ENCODE data around the gene NFASC. TPM values are rescaled to one million over a fixed set of nuclear protein-coding genes. Genes with fewer than 3 reads are reported as not detected.

The NFASC gene
- total RNA-seq (2021; ENCODE audit: unreplicated experiment) (16.9 TPM), Bru-seq, nascent RNA (percentile 51 among the genes with signal in this experiment), BruChase-seq, experiment 1, labeled RNA remaining after a 2-hour chase (percentile 47 among the genes with signal in this experiment), BruChase-seq, experiment 2, labeled RNA remaining after a 6-hour chase (percentile 48 among the genes with signal in this experiment)
- 14.6 TPM for polyA plus RNA-seq (2012; ENCODE audit: insufficient read length)
- long read RNA-seq, transcript NFASC-205 (16 exons, 2,462 nt): major isoform, 6 of 26 reads
- long read RNA-seq, partial matches to known transcripts: 6 of 26 reads
- long read RNA-seq, other reads (novel, unspliced or antisense): 14 of 26 reads

DNA sequence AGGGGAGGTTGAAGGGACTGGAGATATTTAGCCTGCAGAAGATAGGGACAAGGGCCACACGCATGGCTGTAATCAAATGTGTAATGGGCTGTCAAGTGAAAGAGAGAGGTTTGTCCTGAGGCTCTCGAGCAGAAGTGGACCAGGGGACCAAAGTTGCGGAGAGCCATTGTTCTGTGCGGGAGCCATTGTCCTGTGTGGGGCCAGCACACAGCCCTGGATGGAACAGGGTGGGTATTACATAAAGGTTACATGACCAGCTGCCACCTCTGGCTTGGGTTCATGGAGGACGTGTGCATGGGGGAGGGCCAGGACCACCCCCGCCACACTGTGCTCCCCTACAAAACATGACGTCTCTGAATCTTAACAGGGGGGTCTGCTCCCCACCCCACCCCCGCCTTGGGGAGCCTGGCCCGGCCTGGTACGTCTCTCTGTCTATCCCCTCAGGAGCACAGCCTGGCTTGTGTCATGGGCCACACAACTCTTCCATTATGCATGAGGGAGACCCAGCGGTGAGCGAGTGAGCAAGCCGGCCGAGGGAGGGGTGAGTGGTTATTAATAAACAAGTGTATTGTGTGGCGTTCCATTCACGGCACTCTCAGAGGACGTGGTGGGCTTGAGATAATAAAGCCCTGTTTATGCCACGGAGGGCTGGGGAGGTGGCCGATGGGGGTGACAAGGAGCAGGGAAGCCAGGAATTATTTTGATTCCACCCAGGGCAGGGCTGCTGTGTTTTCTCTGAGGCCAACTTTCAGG lies at the start of gene NFASC:
Gene NFASC, plus strand, starts transcription at position 703 of the 753 bp plus-strand sequence. CDS start 73,454 bp downstream, outside the sequence.
- H3K4me3 ChIP-seq (ENCODE audit: low read depth in 2 of 2, low read length in 2 of 2): no peak within 1 kb of the TSS
- no peak for ATAC-seq
- no peak within 1 kb of the TSS for H3K27ac ChIP-seq (ENCODE audit: low read length)
- H3K36me3 ChIP-seq (ENCODE audit: control insufficient read depth, insufficient read depth, low read length): no peaks in the 10 kb centered on the region
- H3K4me1 ChIP-seq (ENCODE audit: control insufficient read depth, insufficient read depth, low read length): no peaks in the 10 kb centered on the region
- DNase-seq (ENCODE audit: low read depth, low spot score): no peak
- in situ Hi-C loops (cut with HindIII; ENCODE audit: low pct_unique_long_range_greater_than_20kb, low sequenced_read_pairs) (no loop called here), intact Hi-C loops (cut with micrococcal nuclease; ENCODE audit: unreplicated experiment) (no loop called here)
- no peaks in the 10 kb centered on the region for H3K27me3 ChIP-seq (ENCODE audit: control insufficient read depth, insufficient read depth, low read length)
- CTCF ChIA-PET: no interaction called here
- no TSS peak for BruUV-seq (replicated peaks)
- POLR2A ChIA-PET: no interaction called here
- H3K9me3 ChIP-seq (ENCODE audit: control insufficient read depth, insufficient read depth, low read depth, low read length): no peaks in the 10 kb centered on the region
- TF ChIP-seq, protein P1, sequence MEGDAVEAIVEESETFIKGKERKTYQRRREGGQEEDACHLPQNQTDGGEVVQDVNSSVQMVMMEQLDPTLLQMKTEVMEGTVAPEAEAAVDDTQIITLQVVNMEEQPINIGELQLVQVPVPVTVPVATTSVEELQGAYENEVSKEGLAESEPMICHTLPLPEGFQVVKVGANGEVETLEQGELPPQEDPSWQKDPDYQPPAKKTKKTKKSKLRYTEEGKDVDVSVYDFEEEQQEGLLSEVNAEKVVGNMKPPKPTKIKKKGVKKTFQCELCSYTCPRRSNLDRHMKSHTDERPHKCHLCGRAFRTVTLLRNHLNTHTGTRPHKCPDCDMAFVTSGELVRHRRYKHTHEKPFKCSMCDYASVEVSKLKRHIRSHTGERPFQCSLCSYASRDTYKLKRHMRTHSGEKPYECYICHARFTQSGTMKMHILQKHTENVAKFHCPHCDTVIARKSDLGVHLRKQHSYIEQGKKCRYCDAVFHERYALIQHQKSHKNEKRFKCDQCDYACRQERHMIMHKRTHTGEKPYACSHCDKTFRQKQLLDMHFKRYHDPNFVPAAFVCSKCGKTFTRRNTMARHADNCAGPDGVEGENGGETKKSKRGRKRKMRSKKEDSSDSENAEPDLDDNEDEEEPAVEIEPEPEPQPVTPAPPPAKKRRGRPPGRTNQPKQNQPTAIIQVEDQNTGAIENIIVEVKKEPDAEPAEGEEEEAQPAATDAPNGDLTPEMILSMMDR (IDR thresholded peaks at IDR 0.05): no peak
- TF ChIP-seq SIN3A (IDR thresholded peaks at IDR 0.05; ENCODE audit: borderline replicate concordance, insufficient read depth, low read depth, low read length) (no peak), TCF7L2 (IDR thresholded peaks at IDR 0.05; ENCODE audit: low read depth, low read length) (no peak), POLR2AphosphoS5 (IDR thresholded peaks at IDR 0.05; ENCODE audit: low read depth, low read length) (no peak)
- TF ChIP-seq, protein P2, sequence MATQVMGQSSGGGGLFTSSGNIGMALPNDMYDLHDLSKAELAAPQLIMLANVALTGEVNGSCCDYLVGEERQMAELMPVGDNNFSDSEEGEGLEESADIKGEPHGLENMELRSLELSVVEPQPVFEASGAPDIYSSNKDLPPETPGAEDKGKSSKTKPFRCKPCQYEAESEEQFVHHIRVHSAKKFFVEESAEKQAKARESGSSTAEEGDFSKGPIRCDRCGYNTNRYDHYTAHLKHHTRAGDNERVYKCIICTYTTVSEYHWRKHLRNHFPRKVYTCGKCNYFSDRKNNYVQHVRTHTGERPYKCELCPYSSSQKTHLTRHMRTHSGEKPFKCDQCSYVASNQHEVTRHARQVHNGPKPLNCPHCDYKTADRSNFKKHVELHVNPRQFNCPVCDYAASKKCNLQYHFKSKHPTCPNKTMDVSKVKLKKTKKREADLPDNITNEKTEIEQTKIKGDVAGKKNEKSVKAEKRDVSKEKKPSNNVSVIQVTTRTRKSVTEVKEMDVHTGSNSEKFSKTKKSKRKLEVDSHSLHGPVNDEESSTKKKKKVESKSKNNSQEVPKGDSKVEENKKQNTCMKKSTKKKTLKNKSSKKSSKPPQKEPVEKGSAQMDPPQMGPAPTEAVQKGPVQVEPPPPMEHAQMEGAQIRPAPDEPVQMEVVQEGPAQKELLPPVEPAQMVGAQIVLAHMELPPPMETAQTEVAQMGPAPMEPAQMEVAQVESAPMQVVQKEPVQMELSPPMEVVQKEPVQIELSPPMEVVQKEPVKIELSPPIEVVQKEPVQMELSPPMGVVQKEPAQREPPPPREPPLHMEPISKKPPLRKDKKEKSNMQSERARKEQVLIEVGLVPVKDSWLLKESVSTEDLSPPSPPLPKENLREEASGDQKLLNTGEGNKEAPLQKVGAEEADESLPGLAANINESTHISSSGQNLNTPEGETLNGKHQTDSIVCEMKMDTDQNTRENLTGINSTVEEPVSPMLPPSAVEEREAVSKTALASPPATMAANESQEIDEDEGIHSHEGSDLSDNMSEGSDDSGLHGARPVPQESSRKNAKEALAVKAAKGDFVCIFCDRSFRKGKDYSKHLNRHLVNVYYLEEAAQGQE (IDR thresholded peaks at IDR 0.05; ENCODE audit: insufficient read depth in 1 of 2, low read depth in 2 of 2, low read length in 1 of 2): no peak

DNA sequence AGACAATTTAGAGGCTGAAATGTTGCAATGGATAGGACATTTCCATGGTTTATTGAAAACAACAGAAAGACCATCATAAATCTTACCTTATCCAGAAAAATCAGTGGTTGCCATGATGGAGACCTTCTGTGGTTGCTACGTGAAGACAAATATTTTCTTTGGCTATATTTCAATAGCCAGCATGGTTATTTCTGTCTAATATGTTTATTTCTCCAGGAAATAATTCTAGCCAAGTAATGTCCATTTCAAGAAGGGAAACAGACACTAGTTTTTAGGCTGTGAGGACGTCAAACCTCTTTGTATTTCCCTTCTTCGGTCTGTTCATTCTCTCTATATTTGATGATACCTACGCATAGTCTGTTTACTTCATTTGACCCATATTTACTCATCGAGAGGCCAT lies 49.2 kb upstream of the NFASC start:
- no peak for DNase-seq (ENCODE audit: low read depth, low spot score)
- no peak overlapping the region for H3K27ac ChIP-seq (ENCODE audit: low read length)
- no peak overlapping the region for H3K4me3 ChIP-seq (ENCODE audit: low read depth in 2 of 2, low read length in 2 of 2)
- H3K4me1 ChIP-seq (ENCODE audit: control insufficient read depth, insufficient read depth, low read length): no peaks in the 10 kb centered on the region
- intact Hi-C loops (cut with micrococcal nuclease; ENCODE audit: unreplicated experiment): no loop called here
- H3K9me3 ChIP-seq (ENCODE audit: control insufficient read depth, insufficient read depth, low read depth, low read length): no peaks in the 10 kb centered on the region
- H3K36me3 ChIP-seq (ENCODE audit: control insufficient read depth, insufficient read depth, low read length): no peaks in the 10 kb centered on the region
- TF ChIP-seq, protein P2 (IDR thresholded peaks at IDR 0.05; ENCODE audit: insufficient read depth in 1 of 2, low read depth in 2 of 2, low read length in 1 of 2): no peak
- TF ChIP-seq SIN3A (IDR thresholded peaks at IDR 0.05; ENCODE audit: borderline replicate concordance, insufficient read depth, low read depth, low read length) (no peak), TCF7L2 (IDR thresholded peaks at IDR 0.05; ENCODE audit: low read depth, low read length) (no peak)
- in situ Hi-C loops (cut with HindIII; ENCODE audit: low pct_unique_long_range_greater_than_20kb, low sequenced_read_pairs): no loop called here
- BruUV-seq (replicated peaks): no TSS peak
- peaks cover 13% of the 10 kb centered on the region for H3K27me3 ChIP-seq (ENCODE audit: control insufficient read depth, insufficient read depth, low read length)
- ATAC-seq: no peak
- CTCF ChIA-PET: interaction anchor here (0.6 kb wide), 1 partner anchor 425 kb away, joined by 14 read pairs; no protein-coding TSS in a partner anchor
- POLR2A ChIA-PET: interaction anchor here (0.6 kb wide), 1 partner anchor 148 kb away, joined by 3 read pairs; no protein-coding TSS in a partner anchor
